Upper lobe of right lung (tissue), 1 donor: ENCODE results near the gene TENT4B. TPM values are rescaled to one million over a fixed set of nuclear protein-coding genes. Genes with fewer than 3 reads are reported as not detected.

Experiments
- ATAC-seq: fragments of 200-7000 bp; cut with Tn5 transposase; one replicate; pipeline ENCODE4 v1.9.1; 2020; ENCODE audit warnings: mild to moderate bottlenecking, moderate library complexity
- DNase-seq: peaks from one replicate; pipeline ENCODE4 v3.0.0-alpha.2; 2020
- H3K27ac ChIP-seq: fragments of 200-600 bp; one replicate; pipeline ENCODE4 v1.8.0; 2022
- H3K27me3 ChIP-seq: fragments of 200-600 bp; one replicate; pipeline ENCODE4 v1.8.0; 2022; ENCODE audit warnings: mild to moderate bottlenecking
- H3K36me3 ChIP-seq: fragments of 200-600 bp; one replicate; pipeline ENCODE4 v1.8.0; 2022
- H3K4me1 ChIP-seq: fragments of 200-600 bp; one replicate; pipeline ENCODE4 v1.8.0; 2022
- H3K4me3 ChIP-seq: fragments of 200-600 bp; one replicate; pipeline ENCODE4 v1.8.0; 2022; ENCODE audit warnings: mild to moderate bottlenecking
- H3K9me3 ChIP-seq: fragments of 200-600 bp; one replicate; pipeline ENCODE4 v1.8.0; 2022
- CTCF ChIP-seq: fragments of 200-600 bp; IDR thresholded peaks from one replicate; pipeline ENCODE4 v1.8.0; 2022; ENCODE audit warnings: antibody characterized with exemption
- intact Hi-C: fragments of 100-400 bp; cut with DNase I; formaldehyde crosslinking; loops from one replicate; pipeline ENCODE4 v1.11.0; 2022
- total RNA-seq: library from RNA; stranded (reverse); fragmentation: NEBNext Ultra II Directional; extraction: Animal tissue kit (Norgen Biotek cat#: 25700); gene quantifications from one replicate; pipeline ENCODE4 v1.2.1, GENCODE V29; 2021
- donor health status: DM: no; HTN: yes; CAD: no; lungs with severe emphysema.

The TENT4B gene
- total RNA-seq, 1 donor from 2014 or later = 13.3 TPM

GRCh38 chr16:50273382-50273690, 120.2 kb downstream of the TENT4B start:
- intact Hi-C loops = no loop called here
- Histone ChIP-seq H3K4me3 (no peak overlapping the region), H3K9me3 (no peaks in the 10 kb centered on the region), H3K27ac (no peak overlapping the region), H3K4me1 (peaks cover 4% of the 10 kb centered on the region), H3K36me3 (no peaks in the 10 kb centered on the region), H3K27me3 (no peaks in the 10 kb centered on the region)
- no peak for DNase-seq
- no peak for ATAC-seq
- TF ChIP-seq CTCF = no peak

GRCh38 chr16:50273888-50274325, 120.8 kb downstream of the TENT4B start:
- H3K4me1 ChIP-seq = peaks cover 4% of the 10 kb centered on the region
- DNase-seq (peak; percentile 67), ATAC-seq (peak; percentile 61)
- H3K27me3 ChIP-seq = no peaks in the 10 kb centered on the region
- peak overlapping the region; percentile 48 for H3K4me3 ChIP-seq
- no peaks in the 10 kb centered on the region for H3K36me3 ChIP-seq
- no peak for TF ChIP-seq CTCF
- H3K27ac ChIP-seq = peak overlapping the region; percentile 82
- H3K9me3 ChIP-seq = no peaks in the 10 kb centered on the region
- intact Hi-C loops = no loop called here

GRCh38 chr16:50274326-50275097, 121.4 kb downstream of the TENT4B start:
- Histone ChIP-seq H3K36me3 (no peaks in the 10 kb centered on the region), H3K27ac (peak overlapping the region; percentile 82), H3K4me1 (peaks cover 4% of the 10 kb centered on the region), H3K4me3 (peak overlapping the region; percentile 48), H3K9me3 (no peaks in the 10 kb centered on the region), H3K27me3 (no peaks in the 10 kb centered on the region)
- ATAC-seq = peak; percentile 47
- no peak for TF ChIP-seq CTCF
- intact Hi-C loops = no loop called here
- peak; percentile 76 for DNase-seq

GRCh38 chr16:50275098-50275415, 122.0 kb downstream of the TENT4B start:
- Histone ChIP-seq H3K4me3 (peak overlapping the region; percentile 48), H3K27ac (peak overlapping the region; percentile 82)
- ATAC-seq = no peak

GRCh38 chr16:50275428-50276325, 122.6 kb downstream of the TENT4B start:
- no peaks in the 10 kb centered on the region for H3K36me3 ChIP-seq
- peak overlapping the region; percentile 82 for H3K27ac ChIP-seq
- H3K4me3 ChIP-seq = peak overlapping the region; percentile 48
- H3K9me3 ChIP-seq = no peaks in the 10 kb centered on the region
- intact Hi-C loops = no loop called here
- DNase-seq (peak; percentile 55), ATAC-seq (no peak)
- no peak for TF ChIP-seq CTCF
- H3K27me3 ChIP-seq = no peaks in the 10 kb centered on the region
- H3K4me1 ChIP-seq = peaks cover 6% of the 10 kb centered on the region

More at GRCh38 chr16:50275098-50275415, 122.0 kb downstream of the TENT4B start:
- H3K9me3 ChIP-seq = no peaks in the 10 kb centered on the region
- intact Hi-C loops = no loop called here
- H3K36me3 ChIP-seq = no peaks in the 10 kb centered on the region
- peak; percentile 41 for DNase-seq
- TF ChIP-seq CTCF = no peak
- H3K27me3 ChIP-seq = no peaks in the 10 kb centered on the region
- peaks cover 8% of the 10 kb centered on the region for H3K4me1 ChIP-seq
